GM12872 (cell line): ENCODE measurements around the gene PTPRF.

Experiments
- CTCF ChIP-seq: IDR thresholded peaks from 3 replicates; pipeline ENCODE4 v1.5.1; 2011; ENCODE audit warnings: low read depth, mild to moderate bottlenecking, low read length, moderate library complexity; ENCODE audit not compliant: insufficient read depth

Gene PTPRF

GRCh38 chr1:43597028-43597427 lies 66.3 kb downstream of the PTPRF start:
- no peak for TF ChIP-seq CTCF

GRCh38 chr1:43597721-43598120 lies 67.0 kb downstream of the PTPRF start:
- no peak for TF ChIP-seq CTCF

GRCh38 chr1:43598622-43599021 lies 67.9 kb downstream of the PTPRF start:
- no peak for TF ChIP-seq CTCF

- no peak for TF ChIP-seq CTCF
Measured at GRCh38 chr1:43600033-43601020, 69.6 kb downstream of the PTPRF start.

- TF ChIP-seq CTCF: no peak
Measured at GRCh38 chr1:43602990-43603389, 72.3 kb downstream of the PTPRF start.

GRCh38 chr1:43604192-43604591 lies 73.5 kb downstream of the PTPRF start:
- no peak for TF ChIP-seq CTCF

- TF ChIP-seq CTCF: no peak
Measured at GRCh38 chr1:43605157-43605556, 74.5 kb downstream of the PTPRF start.
